Skeletal muscle cell (primary cell): ENCODE results near the gene SLC39A3.

Experiments used
- DNase-seq: peaks from one replicate; pipeline ENCODE4 v3.0.0-alpha.2; 2010; ENCODE audit warnings: low read depth
- H3K4me3 ChIP-seq: 2 replicates; pipeline ENCODE4 v1.5.1; 2011; ENCODE audit warnings: low read depth, mild to moderate bottlenecking, control low read depth, low read length, moderate library complexity

Gene SLC39A3

GRCh38 chr19:2739602-2740313 is at the start of gene SLC39A3:
SLC39A3 (minus strand) TSS chr19:2740017; CDS start chr19:2737257, 2,760 bp downstream.
- peak; percentile 94 for DNase-seq
- peak within 1 kb of the TSS; percentile 83 for H3K4me3 ChIP-seq

- no peak overlapping the region for H3K4me3 ChIP-seq
- DNase-seq: no peak
These were observed 48.4 kb upstream of the SLC39A3 start for GRCh38 chr19:2788237-2788636.

GRCh38 chr19:2787115-2787514 is 47.3 kb upstream of the SLC39A3 start:
- no peak for DNase-seq
- H3K4me3 ChIP-seq: no peak overlapping the region

GRCh38 chr19:2785244-2785997 is 45.6 kb upstream of the SLC39A3 start, which contains the start of gene THOP1:
THOP1 (plus strand) TSS chr19:2785503; CDS start chr19:2785663, 160 bp downstream.
- DNase-seq: peak; percentile 97

GRCh38 chr19:2783781-2784145 is 43.9 kb upstream of the SLC39A3 start:
- no peak for DNase-seq
- peak overlapping the region; percentile 100 for H3K4me3 ChIP-seq

More at GRCh38 chr19:2785244-2785997, 45.6 kb upstream of the SLC39A3 start, which contains the start of gene THOP1:
- peak within 1 kb of the TSS; percentile 96 for H3K4me3 ChIP-seq

- DNase-seq: peak; percentile 98
- peak within 1 kb of the TSS; percentile 100 for H3K4me3 ChIP-seq
These were observed 43.3 kb upstream of the SLC39A3 start, which contains the start of gene SGTA for GRCh38 chr19:2782936-2783780. SGTA (minus strand) TSS chr19:2783273; CDS start chr19:2769068, 14,205 bp downstream.

GRCh38 chr19:2782329-2782935 is 42.6 kb upstream of the SLC39A3 start:
- peak overlapping the region; percentile 100 for H3K4me3 ChIP-seq
- DNase-seq: no peak

GRCh38 chr19:2780284-2780683 is 40.5 kb upstream of the SLC39A3 start:
- DNase-seq: no peak
- no peak overlapping the region for H3K4me3 ChIP-seq

GRCh38 chr19:2779121-2779740 is 39.4 kb upstream of the SLC39A3 start:
- no peak overlapping the region for H3K4me3 ChIP-seq
- DNase-seq: no peak

GRCh38 chr19:2777952-2778683 is 38.3 kb upstream of the SLC39A3 start:
- no peak overlapping the region for H3K4me3 ChIP-seq
- no peak for DNase-seq

- no peak overlapping the region for H3K4me3 ChIP-seq
- DNase-seq: no peak
These were observed 36.0 kb upstream of the SLC39A3 start for GRCh38 chr19:2775556-2776430.

GRCh38 chr19:2774953-2775555 is 35.2 kb upstream of the SLC39A3 start:
- H3K4me3 ChIP-seq: no peak overlapping the region
- no peak for DNase-seq

- H3K4me3 ChIP-seq: no peak overlapping the region
- no peak for DNase-seq
These were observed 34.4 kb upstream of the SLC39A3 start for GRCh38 chr19:2774083-2774679.

- no peak overlapping the region for H3K4me3 ChIP-seq
- no peak for DNase-seq
These were observed 32.2 kb upstream of the SLC39A3 start for GRCh38 chr19:2771786-2772674.
